Measurements from ENCODE around the gene CEP89. TPM values are rescaled to one million over a fixed set of nuclear protein-coding genes. Genes with fewer than 3 reads are reported as not detected.

CEP89 gene
- total and polyA plus RNA-seq, 8 donors = 5.7 to 11.0 (median 6.9) TPM

DNA sequence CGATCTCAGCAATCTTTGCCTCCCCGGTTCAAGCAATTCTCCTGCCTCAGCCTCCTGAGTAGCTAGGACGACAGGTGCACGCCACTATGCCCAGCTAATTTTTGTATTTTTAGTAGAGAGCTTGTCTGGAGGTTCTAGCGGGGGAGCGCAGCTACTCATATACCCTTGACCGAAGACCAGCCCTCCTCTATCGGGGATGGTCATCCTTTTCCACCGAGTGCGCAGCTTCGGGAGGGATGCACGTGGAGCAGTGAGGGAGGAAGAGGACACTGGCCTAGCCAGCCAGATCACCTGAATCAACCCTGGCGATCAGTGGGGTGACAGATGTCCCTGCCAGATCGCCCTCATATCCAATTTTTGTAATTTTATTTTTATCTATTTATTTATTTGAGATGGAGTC, 109.0 kb downstream of the CEP89 start:
- Histone ChIP-seq H3K4me1 (no peaks in the 10 kb centered on the region), H3K27ac (no peak overlapping the region), H3K36me3 (no peaks in the 10 kb centered on the region), H3K27me3 (no peaks in the 10 kb centered on the region), H3K9me3 (no peaks in the 10 kb centered on the region), H3K4me3 (no peak overlapping the region)
- FAIRE-seq (no peak), ATAC-seq (no peak), DNase-seq (no peak)
- TF ChIP-seq CTCF (IDR thresholded peaks at IDR 0.05) = no peak
- WGBS, 2 donors = 90 to 95% methylated on average over 14 of the region's 14 CpGs
- intact Hi-C loops (cut with DNase I) = no loop called here

DNA sequence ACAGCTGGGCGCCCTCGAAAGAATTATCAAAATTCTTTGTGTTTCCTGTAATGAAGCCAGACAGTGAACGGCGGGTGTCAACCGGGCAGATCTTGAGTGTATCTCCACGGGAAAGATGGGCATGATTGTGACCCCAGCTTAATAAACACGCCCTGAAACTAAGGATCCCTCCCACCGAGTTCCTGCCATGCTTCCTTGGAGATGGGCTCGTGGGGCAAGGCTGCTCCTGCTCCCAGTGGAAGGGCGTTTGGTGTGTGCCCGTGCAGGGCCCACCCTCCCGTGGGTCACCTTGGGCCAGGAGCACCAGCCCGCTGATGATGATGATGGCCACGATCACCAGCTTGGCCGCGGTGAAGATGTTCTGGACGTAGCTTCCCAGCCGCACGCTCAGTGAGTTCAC, 109.6 kb downstream of the CEP89 start:
- Histone ChIP-seq H3K36me3 (no peaks in the 10 kb centered on the region), H3K4me3 (no peak overlapping the region), H3K27me3 (no peaks in the 10 kb centered on the region), H3K9me3 (no peaks in the 10 kb centered on the region), H3K4me1 (no peaks in the 10 kb centered on the region), H3K27ac (no peak overlapping the region)
- DNase-seq (no peak), ATAC-seq (no peak), FAIRE-seq (no peak)
- 78 to 92% methylated on average over 19 of the region's 19 CpGs for WGBS, 2 donors
- intact Hi-C loops (cut with DNase I) = no loop called here
- no peak for TF ChIP-seq CTCF (IDR thresholded peaks at IDR 0.05)

GRCh38 chr19:32861596-32861995, 110.2 kb downstream of the CEP89 start:
- Histone ChIP-seq H3K27me3 (no peaks in the 10 kb centered on the region), H3K9me3 (no peaks in the 10 kb centered on the region), H3K36me3 (no peaks in the 10 kb centered on the region), H3K4me1 (no peaks in the 10 kb centered on the region), H3K4me3 (no peak overlapping the region), H3K27ac (no peak overlapping the region)
- intact Hi-C loops (cut with DNase I) = no loop called here
- no peak for FAIRE-seq
- no peak for TF ChIP-seq CTCF (IDR thresholded peaks at IDR 0.05)
- no peak for DNase-seq
- 91 to 96% methylated on average over 3 of the region's 3 CpGs for WGBS, 2 donors
- ATAC-seq = no peak

DNA sequence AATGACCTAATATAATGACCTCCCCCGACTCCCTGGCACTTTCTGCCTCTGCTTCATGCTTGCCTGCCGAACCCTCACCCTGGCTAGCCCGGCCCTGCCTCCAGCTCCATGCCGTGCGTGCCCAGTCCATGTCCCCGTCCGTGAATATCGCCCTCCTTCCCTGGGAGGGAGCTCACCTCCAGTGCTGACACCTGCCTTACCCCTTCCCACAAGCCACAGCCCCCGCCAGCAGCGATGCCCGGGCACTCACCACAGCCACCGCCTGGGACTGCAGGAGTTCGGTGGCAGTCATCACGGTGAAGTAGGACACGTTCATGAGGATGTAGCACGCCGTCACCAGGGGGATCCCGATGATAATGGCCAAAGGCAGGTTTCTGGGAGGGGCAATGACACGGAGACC, 112.2 kb downstream of the CEP89 start:
- no peaks in the 10 kb centered on the region for H3K36me3 ChIP-seq
- H3K9me3 ChIP-seq = no peaks in the 10 kb centered on the region
- H3K4me3 ChIP-seq = no peak overlapping the region
- intact Hi-C loops (cut with DNase I) = no loop called here
- DNase-seq = no peak
- H3K27me3 ChIP-seq = no peaks in the 10 kb centered on the region
- no peaks in the 10 kb centered on the region for H3K4me1 ChIP-seq
- WGBS, 2 donors = 88 to 94% methylated on average over 19 of the region's 19 CpGs
- no peak for TF ChIP-seq CTCF (IDR thresholded peaks at IDR 0.05)
- no peak overlapping the region for H3K27ac ChIP-seq
- ATAC-seq = no peak
- FAIRE-seq = no peak

DNA sequence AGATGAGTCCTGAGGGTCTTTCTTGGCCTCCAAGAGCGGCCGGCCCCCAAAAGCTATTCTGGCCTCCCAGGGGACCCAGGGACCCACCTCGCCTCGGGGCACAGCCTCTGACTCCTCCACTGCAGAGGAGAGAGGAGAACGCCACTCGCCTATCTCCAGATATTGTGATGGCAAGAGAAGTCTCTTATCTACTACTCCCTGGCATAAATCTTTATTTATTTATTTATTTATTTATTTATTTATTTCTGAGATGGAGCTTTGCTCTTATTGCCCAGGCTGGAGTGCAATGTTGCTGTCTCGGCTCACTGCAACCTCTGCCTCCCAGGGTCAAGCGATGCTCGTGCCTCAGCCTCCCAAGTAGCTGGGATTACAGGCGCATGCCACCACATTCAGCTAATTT, 113.2 kb downstream of the CEP89 start:
- no peaks in the 10 kb centered on the region for H3K36me3 ChIP-seq
- no peaks in the 10 kb centered on the region for H3K4me1 ChIP-seq
- intact Hi-C loops (cut with DNase I) = no loop called here
- no peaks in the 10 kb centered on the region for H3K9me3 ChIP-seq
- FAIRE-seq (no peak), ATAC-seq (no peak), DNase-seq (no peak)
- 88 to 90% methylated on average over 10 of the region's 10 CpGs for WGBS, 2 donors
- no peaks in the 10 kb centered on the region for H3K27me3 ChIP-seq
- TF ChIP-seq CTCF (IDR thresholded peaks at IDR 0.05) = no peak
- H3K4me3 ChIP-seq = no peak overlapping the region
- H3K27ac ChIP-seq = no peak overlapping the region
